Smooth muscle cell of the brain vasculature (primary cell): Measurements from ENCODE around the gene ARMC12.

Experiments
- DNase-seq: peaks from one replicate; pipeline ENCODE4 v3.0.0-alpha.2; 2012; ENCODE audit warnings: low read depth, low spot score

The ARMC12 gene

DNA sequence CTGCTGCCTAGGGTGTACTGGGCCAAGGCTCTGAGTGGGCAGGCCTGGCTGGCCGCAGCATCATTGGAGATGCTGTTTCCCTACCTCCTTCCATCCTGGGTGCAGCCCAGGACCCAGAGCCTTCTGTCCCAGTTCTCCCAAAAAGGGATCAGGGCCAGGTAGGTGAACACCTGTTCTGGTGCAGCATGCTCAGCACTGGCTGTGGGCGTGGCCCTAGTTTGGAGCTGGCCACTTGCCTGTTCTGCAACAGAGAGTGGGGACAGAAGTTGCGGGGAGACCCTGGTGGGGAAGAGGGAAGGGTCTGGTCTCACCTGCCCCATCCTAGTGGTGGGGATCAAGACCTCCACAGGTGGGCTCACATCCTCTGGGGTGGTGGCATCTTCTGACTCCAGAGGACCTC is 1.4 kb upstream of the ARMC12 start:
- DNase-seq: no peak

- no peak for DNase-seq
These were observed 458 bp upstream of the ARMC12 start for GRCh38 chr6:35736253-35736894.

DNA sequence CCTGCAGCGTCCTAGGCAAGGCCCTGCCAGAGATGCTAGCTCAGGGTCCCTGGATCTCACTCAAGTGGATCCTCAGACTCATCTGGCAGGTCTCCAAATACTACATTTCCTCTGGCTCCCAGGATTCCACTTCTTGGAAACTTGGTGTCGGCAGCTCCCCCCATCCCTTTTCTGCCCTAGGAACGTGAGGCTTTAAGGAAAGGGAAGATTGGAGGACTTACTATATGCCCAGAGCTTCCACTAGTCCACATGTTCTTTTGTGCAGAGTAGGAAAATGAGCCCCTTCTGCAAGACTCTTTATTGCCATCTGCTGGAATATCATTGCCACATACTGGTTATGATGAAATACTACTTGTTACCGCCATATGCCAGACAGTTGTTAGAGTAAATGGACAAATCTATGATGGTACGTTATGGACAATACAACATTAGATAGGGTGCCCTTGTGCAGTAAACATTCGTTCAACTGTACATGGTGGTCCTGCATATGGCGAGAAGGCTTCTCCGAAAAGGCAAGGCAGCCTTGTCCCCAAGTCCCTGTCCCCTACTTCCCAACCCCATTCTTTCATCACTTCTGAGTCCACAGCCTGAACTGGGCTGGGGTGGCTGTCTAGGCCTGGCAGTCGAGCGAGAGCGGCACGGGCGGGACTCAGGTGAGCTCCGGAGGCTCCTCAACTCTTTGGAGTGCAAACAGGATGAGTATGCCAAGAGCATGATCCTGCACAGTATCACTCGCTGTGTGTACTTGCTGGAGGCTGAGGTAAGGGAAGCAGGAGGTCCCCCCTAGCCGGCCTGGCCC is 780 bp downstream of the ARMC12 start:
- no peak for DNase-seq

DNA sequence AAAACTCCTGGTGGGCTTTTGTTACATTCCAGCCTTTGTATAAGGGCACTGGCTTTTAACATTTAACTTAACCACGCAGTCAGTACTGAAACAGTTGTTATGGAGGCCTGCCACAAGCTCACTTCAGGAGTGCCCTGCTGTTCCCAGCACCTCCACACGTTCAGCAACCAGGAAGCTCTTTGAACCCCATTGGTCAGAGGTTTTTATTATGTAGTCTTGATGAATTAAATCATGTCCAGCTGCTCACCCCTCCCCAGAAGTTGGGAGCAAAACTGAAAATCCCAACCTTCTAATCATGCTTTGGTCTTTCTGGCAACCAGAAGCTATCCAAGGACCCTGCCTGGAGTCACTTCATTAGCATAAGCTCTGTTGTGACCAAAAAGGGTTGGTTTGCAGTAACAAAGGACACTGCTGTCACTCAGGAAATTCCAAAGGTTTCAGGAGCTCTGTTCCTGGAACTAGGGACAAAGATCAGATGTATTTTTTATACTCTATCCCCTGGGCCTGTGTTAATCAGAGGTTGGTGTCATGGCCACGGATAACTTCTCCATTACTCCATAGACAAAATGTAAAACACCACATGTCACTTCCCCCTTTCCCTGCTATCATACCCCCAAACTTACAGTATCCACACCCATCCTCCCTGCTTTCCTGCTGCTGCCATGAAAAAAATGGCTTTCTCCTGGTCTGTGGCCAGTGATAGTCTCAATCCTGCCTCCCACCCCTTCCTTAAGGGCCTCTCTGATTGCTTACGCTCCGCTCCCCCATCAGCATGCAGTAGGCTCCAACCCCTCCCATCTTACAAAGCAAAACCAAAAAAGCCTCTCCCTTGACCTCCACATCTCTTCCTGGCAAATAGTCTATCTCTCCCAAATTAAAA is 3.1 kb downstream of the ARMC12 start:
- DNase-seq: no peak

DNA sequence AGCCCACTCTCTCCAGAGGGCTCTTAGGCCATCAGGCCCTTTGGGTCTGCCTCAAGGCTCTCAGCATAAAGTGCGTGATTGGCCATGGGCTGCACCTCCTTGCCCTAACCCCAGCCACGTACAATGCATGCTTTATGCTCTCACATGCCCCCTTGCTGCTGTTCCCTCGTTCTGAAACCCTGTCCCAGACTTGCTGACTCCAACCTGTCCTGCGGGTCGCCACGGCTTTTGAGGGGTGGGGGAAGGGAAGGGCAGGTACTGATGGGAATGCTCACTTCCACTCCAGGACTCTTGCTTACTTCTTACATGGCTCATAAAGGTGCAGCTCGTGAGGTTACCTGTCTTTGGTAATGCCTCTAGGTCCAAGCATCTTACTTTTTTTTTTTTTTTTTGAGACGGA is 6.0 kb downstream of the ARMC12 start:
- no peak for DNase-seq

- DNase-seq: no peak
These were observed 8.7 kb downstream of the ARMC12 start for GRCh38 chr6:35745509-35745908.

DNA sequence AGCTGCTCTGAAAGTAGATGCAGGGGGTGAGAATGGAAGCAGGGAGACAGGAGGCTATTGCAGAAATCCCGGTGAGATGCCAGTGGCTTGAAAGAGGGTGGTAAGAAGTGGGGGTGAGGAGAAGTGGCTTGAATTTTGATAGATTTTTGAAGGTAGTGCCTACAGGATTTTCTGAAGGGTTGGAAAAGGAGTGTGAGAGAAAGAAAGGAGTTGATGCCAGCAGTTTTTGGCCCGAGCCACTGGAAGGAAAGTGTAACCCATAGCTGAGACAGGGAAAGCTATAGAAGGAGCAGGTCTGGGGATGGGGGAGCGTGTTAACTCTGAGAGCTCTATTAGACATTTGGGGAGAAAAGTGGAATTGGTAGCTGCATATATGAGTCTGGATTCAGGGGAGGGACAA is 9.7 kb downstream of the ARMC12 start:
- no peak for DNase-seq

DNA sequence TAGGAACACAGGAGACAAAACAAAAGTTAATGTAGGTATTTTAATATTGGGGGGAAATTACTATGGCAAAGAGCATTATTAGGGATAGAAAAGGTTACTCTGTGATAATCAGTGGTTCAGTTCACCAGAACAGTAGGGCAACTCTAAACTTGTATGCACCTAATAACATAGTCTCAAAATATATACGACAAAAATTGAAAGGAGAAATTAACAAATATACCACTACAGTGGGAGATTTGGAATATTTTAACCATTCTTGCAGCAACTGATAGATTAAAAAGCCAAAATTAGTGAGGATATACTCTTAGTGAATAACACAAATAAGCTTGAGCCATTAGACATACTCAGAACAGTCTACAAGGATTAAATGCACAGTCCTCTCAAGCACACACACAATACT is 11.0 kb downstream of the ARMC12 start:
- no peak for DNase-seq

DNA sequence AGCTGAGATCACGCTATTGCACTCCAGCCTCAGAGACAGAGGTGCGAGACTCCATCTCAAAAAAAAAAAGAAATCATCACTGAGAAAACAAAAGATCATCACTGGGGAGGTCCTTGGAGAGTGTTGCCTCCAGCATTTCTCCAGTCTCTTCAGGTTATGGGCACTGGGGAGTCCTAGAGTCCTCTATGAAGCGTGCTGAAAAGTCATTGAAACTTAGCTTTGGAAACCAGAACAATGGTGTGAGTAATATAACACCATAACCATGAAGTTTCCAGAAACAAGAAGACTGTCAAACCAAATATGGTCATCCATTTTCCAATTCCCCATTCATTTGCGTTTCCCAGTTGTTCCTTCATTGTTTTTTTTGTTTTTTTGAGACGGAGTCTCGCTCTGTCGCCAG is 13.7 kb downstream of the ARMC12 start:
- no peak for DNase-seq

DNA sequence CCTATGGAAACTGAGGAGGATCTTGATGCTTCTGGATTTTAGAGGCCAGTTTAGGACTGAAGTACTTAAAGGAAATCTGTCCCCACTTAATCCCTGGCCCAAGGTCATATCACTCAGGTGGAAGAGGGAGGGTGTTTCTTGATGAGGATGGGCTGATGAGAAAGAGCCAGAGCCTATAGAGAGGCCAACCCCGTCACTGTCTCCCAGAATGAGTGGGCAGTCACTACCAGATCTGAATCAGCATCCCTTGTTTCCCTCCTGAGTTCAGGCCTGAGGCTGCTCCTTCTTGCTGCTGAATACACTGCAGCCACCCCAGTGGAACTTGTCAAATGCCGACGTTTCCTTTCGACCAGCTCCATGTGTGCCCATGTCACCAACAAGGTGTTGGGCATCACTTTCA is 14.8 kb downstream of the ARMC12 start:
- DNase-seq: no peak

DNA sequence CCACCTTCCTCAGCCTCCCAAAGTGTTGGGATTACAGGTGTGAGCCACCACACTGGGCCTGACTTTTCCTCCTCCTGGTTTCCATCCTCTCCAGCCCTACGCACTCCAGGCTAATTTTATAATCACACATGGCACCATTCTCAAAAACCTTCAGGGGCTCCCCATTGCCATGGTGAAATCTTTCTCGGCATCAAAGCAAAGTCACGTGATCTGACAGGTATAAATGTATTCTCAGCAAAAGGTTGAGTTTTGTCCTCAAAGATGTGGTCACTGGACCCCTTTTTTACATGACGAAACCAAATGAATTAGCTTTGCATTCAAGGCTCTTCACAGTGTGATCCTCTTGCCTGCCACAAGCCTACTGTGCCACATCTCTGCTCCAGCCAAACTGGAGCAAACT is 15.5 kb downstream of the ARMC12 start:
- no peak for DNase-seq

DNA sequence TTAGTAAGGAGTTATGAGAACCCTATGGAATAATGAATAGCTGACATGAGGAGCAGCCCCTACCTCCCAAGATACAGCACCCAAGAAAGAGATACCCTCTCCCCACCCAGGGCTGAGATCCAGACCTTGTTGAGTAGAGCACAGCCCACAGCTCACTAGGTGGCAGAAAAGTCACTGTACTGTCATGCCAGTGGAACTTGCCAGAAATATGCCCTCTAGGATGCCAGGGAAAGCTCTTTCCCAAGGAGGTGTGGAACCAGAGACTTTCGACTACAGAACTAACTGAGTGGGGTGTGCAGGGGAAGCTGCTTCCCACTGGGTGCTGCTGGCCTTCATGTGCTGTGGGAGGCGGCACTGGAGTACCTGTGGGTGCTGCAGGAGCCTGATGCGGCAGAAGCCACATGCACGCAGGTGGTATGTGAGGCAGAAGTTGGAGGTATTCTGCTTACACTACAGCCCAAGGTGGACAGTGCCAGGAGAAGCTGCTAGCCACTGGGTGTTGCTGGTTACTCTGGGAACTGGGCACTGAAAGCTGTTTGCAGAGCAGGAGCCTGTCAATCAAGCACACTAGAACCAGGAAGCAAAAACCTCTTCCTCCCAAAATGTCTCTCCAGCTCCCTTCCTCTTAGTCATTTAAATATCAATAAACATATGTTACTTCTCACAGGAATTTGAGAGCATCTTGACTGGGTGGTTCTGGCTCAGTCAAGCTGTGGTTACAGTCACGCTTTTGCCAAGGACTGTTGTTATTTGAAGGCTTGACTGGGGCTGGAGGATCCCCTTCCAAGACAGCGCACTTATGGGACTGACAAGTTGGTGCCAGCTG is 17.8 kb downstream of the ARMC12 start:
- no peak for DNase-seq

DNA sequence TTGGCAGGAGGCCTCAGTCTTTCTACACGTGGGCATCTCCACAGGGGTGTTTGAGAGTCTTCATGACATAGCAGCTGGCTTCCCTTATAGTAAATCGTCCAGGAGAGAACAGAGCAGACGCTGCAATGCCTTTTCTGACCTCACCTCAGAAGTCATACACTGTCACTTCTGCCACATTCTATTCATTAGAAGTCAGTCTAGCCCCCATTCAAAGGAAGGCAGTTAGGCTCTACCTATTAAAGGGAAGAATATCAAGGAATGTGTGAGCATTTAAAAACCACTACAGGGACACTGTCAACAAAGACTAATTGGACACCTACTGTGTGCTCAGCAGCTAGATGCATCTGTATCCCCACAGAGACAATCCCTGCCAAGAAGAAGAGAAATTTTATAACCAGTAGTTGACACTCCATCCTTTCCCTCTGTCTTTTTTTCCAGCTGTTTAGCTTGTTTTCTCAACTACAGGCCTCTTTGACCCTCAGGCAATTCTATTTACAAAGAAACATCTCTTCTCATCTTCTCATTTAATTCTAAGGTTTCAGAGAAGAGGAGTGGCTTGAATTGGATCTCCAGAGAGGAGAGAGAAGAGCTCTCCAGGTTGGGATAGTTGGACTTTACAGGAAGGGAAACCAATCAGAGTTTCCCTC is 18.6 kb downstream of the ARMC12 start:
- no peak for DNase-seq

DNA sequence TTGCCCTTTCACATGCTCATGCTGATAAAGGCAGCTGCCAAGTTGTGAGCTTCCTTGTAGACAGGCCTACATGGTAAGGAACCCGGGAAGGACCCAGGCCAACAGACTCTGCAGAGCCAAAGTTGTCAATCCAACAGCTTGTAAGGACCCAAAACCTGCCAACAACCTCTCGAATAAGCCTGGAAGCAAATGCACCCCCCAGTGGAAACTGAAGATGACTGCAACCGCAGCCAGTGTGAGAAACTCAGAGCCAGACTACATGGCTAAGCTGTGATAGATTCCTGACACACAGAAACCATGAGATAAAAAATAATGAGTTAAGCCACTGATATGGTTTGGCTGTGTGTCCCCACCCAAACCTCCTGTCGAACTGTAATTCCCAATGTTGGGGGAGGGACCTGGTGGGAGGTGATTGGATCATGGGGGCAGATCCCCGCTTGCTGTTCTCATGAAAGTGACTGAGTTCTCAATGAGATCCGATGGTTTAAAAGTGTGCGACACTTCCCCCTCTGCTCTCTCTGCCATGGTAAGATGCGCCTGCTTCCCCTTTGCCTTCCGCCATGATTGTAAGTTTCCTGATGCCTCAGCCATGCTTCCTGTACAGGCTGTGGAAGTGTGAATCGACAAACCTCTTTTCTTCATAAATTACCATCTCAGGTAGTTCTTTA is 20.8 kb downstream of the ARMC12 start:
- no peak for DNase-seq

DNA sequence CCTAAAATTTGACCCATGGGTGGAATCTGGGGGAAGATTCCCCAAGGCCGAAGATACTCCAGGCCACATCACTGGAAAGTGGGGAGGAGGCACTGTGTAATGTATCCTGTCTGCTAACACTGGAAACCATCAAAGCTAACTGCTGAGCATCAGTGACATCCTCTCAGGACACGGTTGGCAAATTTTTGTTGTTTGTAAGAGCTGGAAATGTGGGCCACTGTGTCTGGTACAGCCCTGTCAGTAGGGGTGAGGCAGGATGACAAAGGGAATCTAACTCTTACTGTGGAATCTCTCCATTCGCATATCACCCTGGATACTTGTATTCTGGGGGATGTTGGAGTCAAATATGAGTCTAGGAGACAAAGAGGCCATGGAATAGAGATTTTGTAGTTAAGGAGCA is 22.6 kb downstream of the ARMC12 start:
- DNase-seq: no peak

- no peak for DNase-seq
These were observed 28.9 kb downstream of the ARMC12 start for GRCh38 chr6:35765739-35766138.

DNA sequence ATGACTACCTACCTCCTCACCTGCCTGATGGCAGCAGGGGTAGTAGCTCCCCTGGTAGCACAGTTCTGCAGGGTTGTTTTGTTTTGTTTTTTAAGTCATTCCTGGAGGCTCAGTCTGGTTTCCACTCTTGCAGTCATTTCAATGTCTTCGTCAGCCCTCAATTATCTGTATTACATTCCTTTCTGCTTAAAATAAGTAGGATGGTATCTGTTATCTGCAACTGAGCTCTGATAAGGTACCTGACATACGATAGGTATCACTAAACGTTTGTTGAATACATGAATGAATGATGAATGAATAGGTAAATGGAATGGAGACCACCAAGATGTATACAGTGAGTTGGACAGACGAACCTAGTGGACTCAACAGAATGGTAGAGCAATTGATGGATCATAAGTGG is 32.4 kb downstream of the ARMC12 start:
- no peak for DNase-seq

DNA sequence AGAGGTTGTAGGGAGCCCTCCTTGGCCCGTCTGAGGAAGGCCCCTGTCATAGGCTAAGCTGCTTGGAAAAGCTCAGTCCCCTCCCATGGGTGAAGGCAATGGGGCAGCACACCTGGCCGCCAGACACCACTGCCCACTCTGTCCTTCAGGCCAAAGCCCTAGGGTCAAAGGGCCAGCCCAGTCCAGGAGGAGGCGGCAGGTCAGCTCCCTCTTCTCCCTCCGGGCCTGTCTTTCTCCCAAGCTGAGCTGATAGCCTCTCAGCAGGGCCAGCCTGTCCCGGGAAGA is 34.5 kb downstream of the ARMC12 start:
- DNase-seq: no peak

- no peak for DNase-seq
These were observed 37.4 kb downstream of the ARMC12 start for GRCh38 chr6:35774116-35774794.

DNA sequence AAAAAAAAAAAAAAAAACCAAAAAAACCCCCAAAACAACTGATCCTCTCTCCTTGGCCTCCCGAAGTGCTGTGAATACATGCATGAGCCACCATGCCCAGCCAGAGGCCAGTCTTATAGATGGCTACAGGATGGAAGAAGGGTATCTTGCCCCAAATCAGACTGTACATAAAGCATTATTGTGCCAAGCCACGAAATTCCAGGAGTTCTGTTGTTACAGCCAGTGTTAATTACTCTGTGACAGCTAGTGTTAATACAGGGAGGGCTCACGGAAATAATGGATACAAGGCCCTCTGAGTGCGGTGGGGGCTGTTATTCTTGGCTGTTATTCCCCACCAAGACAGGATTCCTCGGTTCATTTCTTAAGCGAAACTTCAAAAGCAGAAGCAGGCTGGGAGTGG is 38.2 kb downstream of the ARMC12 start:
- no peak for DNase-seq
